Nephron progenitor cell (in vitro differentiated cells): ENCODE results near the gene IL16.

Source experiments
- DNase-seq: peaks from one replicate; pipeline ENCODE4 v3.0.0; 2021
- H3K27ac Mint-ChIP-seq: 2 replicates; pipeline ENCODE4 v1.8.0; 2021; ENCODE audit warnings: mild to moderate bottlenecking, moderate library complexity, mixed read lengths
- H3K27me3 Mint-ChIP-seq: 2 replicates; pipeline ENCODE4 v1.8.0; 2021; ENCODE audit warnings: mild to moderate bottlenecking, low read depth, mixed read lengths; ENCODE audit not compliant: poor library complexity
- H3K36me3 Mint-ChIP-seq: 2 replicates; pipeline ENCODE4 v1.8.0; 2021; ENCODE audit warnings: low read depth, mixed read lengths
- H3K4me1 Mint-ChIP-seq: 2 replicates; pipeline ENCODE4 v1.8.0; 2021; ENCODE audit warnings: mixed read lengths
- H3K4me3 Mint-ChIP-seq: 2 replicates; pipeline ENCODE4 v1.8.0; 2021; ENCODE audit warnings: mild to moderate bottlenecking, moderate library complexity, mixed read lengths
- H3K9me3 Mint-ChIP-seq: 2 replicates; pipeline ENCODE4 v1.8.0; 2021; ENCODE audit warnings: mild to moderate bottlenecking, moderate library complexity, mixed read lengths
- TF ChIP-seq, protein P1 (sequence below): fragments of 200-600 bp; sonication (generic); IDR thresholded peaks from 2 replicates; pipeline ENCODE4 v1.5.0; 2021; ENCODE audit warnings: antibody characterized with exemption

IL16 gene

GRCh38 chr15:81161851-81162250 is 34.8 kb upstream of the IL16 start:
- Mint-ChIP-seq H3K4me1 (peaks cover 6% of the 10 kb centered on the region), H3K36me3 (no peaks in the 10 kb centered on the region), H3K4me3 (no peak overlapping the region), H3K27me3 (peaks cover 11% of the 10 kb centered on the region), H3K27ac (no peak overlapping the region), H3K9me3 (no peaks in the 10 kb centered on the region)
- TF ChIP-seq, protein P1, sequence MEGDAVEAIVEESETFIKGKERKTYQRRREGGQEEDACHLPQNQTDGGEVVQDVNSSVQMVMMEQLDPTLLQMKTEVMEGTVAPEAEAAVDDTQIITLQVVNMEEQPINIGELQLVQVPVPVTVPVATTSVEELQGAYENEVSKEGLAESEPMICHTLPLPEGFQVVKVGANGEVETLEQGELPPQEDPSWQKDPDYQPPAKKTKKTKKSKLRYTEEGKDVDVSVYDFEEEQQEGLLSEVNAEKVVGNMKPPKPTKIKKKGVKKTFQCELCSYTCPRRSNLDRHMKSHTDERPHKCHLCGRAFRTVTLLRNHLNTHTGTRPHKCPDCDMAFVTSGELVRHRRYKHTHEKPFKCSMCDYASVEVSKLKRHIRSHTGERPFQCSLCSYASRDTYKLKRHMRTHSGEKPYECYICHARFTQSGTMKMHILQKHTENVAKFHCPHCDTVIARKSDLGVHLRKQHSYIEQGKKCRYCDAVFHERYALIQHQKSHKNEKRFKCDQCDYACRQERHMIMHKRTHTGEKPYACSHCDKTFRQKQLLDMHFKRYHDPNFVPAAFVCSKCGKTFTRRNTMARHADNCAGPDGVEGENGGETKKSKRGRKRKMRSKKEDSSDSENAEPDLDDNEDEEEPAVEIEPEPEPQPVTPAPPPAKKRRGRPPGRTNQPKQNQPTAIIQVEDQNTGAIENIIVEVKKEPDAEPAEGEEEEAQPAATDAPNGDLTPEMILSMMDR, result no peak
- DNase-seq, result no peak

GRCh38 chr15:81163961-81164800 is 32.5 kb upstream of the IL16 start:
- no peak overlapping the region for H3K27ac Mint-ChIP-seq
- H3K27me3 Mint-ChIP-seq, result peaks cover 9% of the 10 kb centered on the region
- H3K4me3 Mint-ChIP-seq, result no peak overlapping the region
- no peaks in the 10 kb centered on the region for H3K9me3 Mint-ChIP-seq
- TF ChIP-seq, protein P1, result no peak
- H3K36me3 Mint-ChIP-seq, result no peaks in the 10 kb centered on the region
- DNase-seq, result no peak
- H3K4me1 Mint-ChIP-seq, result peaks cover 6% of the 10 kb centered on the region

GRCh38 chr15:81165535-81165934 is 31.1 kb upstream of the IL16 start:
- Mint-ChIP-seq H3K36me3 (no peaks in the 10 kb centered on the region), H3K27ac (no peak overlapping the region)

DNA sequence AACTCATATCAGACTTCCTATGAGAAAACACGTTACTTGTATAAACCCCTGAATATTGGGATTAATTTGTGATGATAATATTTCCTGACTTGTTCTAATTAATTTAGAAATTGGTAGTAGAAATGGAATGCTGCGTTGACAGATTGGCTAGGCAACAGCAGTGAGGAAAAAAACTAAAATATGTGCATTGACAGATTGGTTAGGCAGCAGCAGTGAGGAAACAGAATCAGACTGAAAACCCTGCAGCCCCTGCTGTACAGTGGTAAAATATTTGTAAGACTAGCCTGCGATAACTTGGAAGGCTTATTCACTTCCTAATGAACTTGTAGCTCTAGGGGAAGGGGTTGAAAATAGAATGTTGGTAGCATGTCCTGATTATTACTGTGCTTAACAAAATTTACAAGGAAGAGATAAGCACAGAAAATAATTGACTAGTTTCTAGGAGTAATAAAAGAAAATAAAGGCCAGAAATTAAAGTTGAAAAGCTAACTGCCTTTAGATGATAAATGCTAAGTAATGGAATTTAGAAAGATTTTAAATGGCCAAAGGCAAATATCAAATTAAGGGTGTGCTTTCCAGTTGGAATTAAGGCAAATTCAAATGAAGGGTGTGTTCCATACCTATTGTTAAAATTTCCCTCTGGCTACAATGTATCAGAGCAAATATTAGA is 29.9 kb upstream of the IL16 start:
- TF ChIP-seq, protein P1, result no peak
- no peak for DNase-seq
- no peaks in the 10 kb centered on the region for H3K9me3 Mint-ChIP-seq
- no peaks in the 10 kb centered on the region for H3K4me1 Mint-ChIP-seq
- H3K4me3 Mint-ChIP-seq, result no peak overlapping the region
- no peaks in the 10 kb centered on the region for H3K36me3 Mint-ChIP-seq
- no peak overlapping the region for H3K27ac Mint-ChIP-seq
- peaks cover 20% of the 10 kb centered on the region for H3K27me3 Mint-ChIP-seq

More at GRCh38 chr15:81165535-81165934, 31.1 kb upstream of the IL16 start:
- TF ChIP-seq, protein P1, result no peak
- no peak overlapping the region for H3K4me3 Mint-ChIP-seq
- no peaks in the 10 kb centered on the region for H3K9me3 Mint-ChIP-seq
- peaks cover 12% of the 10 kb centered on the region for H3K27me3 Mint-ChIP-seq
- peaks cover 6% of the 10 kb centered on the region for H3K4me1 Mint-ChIP-seq
- no peak for DNase-seq

- no peaks in the 10 kb centered on the region for H3K9me3 Mint-ChIP-seq
- no peak for DNase-seq
- no peak overlapping the region for H3K27ac Mint-ChIP-seq
- H3K36me3 Mint-ChIP-seq, result no peaks in the 10 kb centered on the region
- TF ChIP-seq, protein P1, result no peak
- H3K4me1 Mint-ChIP-seq, result no peaks in the 10 kb centered on the region
- H3K4me3 Mint-ChIP-seq, result no peak overlapping the region
- peaks cover 26% of the 10 kb centered on the region for H3K27me3 Mint-ChIP-seq
Observed at GRCh38 chr15:81168131-81168526, 28.6 kb upstream of the IL16 start.
